GM21825 (cell line): Measurements from ENCODE around the gene NDUFS2.
"Not testable (repeated sequence)": the region's sequence is repeated elsewhere in the genome, so short reads cannot be mapped to it uniquely, and the experiment has no call there.

Experiments
- ATAC-seq: cut with Tn5 transposase; IDR thresholded peaks from one replicate; pipeline ENCODE4 v1.9.1; 2021; ENCODE audit warnings: mild to moderate bottlenecking, moderate library complexity; ENCODE audit not compliant: unreplicated experiment

The NDUFS2 gene

DNA sequence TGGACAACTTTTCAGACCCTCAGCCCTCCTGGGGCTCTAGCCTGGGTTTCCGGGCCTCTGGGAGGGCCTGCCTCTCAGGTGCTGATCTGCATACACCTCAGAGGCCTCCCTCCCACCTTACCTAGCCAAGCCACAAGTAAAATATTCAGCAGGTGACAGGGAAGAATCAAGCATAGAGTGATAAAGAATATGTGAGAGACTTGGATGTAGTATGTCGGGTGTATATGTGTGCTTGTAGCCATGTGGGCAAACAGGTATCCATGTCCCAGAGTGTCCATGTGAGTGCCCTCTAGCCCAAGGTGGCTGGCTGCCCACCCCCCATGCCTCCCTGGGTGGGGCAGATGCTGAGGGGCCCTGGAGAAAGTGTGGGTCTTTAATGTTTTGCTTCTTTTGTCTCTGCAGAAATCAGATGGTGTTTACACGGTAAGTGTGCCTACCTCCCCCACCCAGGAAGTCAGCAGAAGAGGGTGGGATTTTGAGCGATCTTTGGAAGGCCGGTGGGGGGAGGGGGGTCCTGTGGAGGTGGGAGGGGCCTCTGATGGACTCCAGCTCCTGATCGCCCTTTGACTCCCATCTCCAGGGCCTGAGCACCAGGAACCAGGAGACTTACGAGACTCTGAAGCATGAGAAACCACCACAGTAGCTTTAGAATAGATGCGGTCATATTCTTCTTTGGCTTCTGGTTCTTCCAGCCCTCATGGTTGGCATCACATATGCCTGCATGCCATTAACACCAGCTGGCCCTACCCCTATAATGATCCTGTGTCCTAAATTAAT is 16.3 kb downstream of the NDUFS2 start:
- ATAC-seq: no peak

DNA sequence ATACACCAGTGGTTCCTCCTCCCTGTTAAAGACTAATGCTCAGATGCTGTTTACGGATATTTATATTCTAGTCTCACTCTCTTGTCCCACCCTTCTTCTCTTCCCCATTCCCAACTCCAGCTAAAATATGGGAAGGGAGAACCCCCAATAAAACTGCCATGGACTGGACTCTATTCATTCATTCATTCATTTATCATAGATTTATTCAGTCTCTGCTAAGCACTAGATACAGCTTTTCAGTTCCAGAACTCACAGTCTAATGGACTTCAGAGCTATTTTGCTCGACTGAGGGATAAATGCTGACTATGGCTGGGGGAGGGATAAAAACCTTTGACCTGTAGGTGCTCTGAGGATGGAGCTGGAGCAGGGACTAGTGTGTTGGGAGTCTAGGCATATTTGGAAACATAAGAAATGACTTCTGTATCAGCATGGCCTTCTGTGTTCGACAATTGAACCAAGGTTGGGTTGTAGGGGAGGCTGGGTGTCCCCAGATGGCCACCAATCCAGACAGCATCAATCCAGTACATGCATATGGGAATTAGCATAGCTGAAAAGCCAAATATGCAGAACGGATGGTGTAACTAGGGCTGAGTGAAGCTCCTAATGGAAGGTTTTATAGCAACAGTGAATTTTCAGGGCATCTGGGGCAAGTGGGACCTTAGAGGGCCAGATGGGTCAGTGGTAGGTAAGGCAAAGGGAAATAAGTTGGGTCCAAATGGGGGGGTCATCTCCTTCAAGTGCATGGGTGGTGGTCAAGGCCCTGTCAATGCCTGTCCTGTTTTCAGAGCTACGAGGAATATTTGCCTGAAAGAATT is 17.1 kb downstream of the NDUFS2 start:
- ATAC-seq: no peak

DNA sequence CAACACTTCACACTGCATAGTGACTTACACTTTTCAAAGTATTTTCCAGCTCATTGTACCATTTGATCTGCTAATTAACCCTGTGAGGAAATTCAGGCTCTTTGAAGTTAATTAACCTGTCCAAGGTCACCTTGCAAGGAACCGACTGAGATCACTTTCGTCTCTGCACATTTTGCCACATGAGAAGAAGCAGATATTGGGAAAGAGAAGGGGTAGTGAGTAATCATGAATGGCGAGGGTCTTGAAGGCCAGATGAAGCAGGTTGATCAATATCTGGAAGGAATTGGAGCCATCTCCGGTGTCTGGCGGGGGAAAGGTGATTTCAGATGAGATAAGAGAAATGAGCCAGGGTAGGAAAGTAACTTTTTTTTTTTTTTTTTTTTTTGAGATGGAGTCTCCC is 17.8 kb downstream of the NDUFS2 start:
- ATAC-seq: no peak

DNA sequence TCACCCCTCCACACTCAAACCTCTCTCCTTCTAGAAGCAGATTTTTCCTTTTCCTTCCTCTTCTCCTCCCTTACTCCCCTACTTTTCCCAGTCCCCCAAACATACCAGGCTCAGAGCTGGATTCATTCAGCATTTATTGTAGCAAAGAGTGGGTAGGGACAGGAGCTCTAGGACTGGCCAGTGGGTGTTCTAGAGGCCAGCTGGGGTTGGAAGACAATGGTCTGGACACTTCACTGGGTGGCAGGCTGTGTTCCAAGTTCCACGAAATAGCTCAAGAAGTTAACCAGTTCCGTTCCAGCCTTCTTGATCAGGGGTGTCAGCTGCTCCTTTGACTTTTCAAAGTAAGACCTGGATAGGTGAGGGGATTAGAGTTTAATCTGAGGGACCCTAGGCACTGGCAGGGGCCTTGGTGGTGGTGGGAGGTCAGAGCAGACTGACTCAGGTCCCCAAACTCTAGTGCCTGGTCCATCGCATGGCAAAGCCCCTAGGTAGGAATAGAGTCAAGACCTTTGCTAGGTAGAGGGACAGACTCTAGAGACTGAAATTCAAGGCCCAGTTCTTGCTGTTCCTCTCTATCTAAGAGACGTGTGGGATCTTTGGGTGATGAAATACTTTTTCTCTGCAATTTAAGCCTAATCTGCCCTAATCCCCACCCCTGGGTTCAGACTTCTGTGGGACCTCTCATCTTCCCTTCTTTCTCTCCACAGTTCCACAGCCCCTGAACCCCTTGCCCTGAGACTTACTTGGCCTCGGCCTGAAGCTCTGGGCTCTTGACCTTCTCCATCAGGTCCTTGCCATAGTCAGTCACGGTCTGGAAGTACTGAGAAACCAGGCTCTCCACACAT is 20.2 kb downstream of the NDUFS2 start:
- no peak for ATAC-seq

DNA sequence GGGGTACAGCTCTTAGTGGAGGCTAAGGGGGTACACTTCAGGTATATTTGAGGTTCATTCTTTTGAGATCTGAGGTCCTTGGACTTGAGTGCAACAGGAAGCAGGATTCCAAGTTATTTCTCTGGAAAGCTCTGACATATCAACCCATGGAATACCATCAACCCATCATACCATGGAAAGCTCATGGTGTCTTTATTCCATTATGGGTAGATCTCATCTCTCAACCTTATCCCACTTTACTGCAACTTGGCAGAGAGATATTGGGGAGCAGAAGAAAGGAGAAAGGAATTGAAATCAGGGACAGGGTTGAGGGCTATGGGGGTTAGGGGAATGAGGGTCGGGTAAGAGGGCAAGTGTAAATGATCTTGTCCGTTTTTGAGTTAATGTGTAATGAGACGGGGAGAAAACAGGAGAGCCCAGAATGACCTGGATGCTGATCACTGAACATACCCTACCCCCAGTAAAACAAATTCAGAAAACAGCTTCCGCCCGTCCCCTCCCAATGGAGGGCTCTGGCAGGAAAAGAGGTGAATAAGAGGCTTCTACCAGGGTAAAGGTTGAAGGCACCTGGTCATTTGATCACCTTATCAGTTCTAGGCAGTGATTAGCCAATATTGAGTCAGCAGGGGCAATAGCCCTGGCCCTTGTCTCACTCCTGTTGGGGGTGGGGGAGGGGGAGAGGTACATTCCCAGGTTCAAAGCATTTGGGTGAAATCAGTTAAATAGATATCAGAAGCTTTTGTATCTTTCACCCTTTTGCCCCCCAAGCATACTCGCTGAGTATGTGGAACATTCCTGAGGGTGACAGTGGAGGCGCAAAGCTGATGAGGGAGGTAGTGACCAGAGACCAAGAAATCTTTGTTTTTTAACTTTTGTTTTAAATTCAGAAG is 21.9 kb downstream of the NDUFS2 start:
- no peak for ATAC-seq

DNA sequence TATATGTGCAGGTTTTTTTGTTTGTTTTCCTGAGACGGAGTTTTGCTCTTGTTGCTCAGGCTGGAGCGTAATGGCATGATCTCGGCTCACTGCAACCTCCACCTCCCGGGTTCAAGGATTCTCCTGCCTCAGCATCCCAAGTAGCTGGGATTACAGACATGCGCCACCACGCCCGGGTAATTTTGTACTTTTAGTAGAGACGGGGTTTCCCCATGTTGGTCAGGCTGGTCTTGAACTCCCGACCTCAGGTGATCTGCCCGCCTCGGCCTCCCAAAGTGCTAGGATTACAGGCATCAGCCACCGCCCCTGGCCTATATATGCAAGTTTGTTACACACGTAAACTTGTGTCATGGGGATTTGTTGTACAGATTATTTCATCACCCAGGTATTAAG is 22.5 kb downstream of the NDUFS2 start:
- not testable (repeated sequence) for ATAC-seq

DNA sequence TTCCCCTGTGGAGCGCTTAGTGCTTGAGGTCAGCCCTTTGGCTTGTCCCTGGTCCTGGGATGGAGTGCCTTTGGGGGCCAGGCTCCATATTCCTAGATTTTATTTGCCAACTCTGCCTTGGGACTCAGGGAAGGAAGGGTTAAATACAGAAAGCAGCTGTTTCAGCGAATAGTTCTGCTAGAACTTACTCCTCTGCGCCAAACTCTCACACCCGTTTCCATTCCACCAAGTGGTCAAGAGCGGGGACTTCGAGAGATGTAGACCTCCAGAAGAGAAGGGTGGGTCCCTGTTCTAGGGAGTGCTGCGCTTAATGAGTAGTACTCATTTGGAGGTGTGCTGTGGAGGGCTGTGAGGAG is 23.0 kb downstream of the NDUFS2 start:
- ATAC-seq: no peak

DNA sequence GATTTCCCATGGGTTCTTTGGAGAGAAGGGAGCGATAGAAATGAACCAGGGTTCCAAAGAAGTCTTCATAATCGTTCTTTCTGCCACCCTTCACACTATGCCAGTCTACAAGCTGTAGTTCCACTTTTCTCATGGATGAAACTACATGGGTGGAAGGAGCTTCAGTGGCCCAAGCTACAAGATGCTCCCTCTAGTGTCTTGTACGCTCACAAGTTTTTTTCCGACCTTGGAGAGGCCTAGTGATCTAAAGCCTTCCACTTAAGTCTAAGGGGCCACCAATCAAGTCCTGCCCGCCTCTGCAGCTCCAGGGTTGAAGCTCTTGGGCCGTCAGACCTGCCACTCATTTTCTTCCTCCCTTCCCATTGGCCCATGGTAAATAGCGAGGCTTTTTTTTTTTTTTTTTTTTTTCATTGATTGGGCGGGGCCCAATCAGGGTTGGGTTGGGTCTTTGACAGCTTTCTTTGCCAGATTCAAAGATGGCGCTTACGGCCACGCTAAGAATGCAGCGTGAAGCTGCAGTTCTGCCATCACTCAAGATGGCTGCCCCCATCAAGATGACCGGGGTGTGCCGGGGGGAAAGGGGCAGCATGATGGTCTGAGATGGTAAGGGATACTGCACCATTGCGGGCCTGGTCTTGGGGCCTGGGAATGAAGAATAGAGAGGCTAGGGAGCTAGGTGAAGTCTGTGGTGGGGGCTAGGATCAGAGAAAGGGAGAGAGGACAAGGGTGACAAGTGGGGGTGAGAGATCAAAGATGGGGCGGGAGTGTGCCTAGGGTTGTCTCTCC is 23.6 kb downstream of the NDUFS2 start, which contains the start of gene TOMM40L:
TSS of gene TOMM40L (plus strand) at position 527 of the 786 bp plus-strand sequence. CDS start 430 bp downstream, outside the sequence.
- peak; percentile 91 for ATAC-seq

DNA sequence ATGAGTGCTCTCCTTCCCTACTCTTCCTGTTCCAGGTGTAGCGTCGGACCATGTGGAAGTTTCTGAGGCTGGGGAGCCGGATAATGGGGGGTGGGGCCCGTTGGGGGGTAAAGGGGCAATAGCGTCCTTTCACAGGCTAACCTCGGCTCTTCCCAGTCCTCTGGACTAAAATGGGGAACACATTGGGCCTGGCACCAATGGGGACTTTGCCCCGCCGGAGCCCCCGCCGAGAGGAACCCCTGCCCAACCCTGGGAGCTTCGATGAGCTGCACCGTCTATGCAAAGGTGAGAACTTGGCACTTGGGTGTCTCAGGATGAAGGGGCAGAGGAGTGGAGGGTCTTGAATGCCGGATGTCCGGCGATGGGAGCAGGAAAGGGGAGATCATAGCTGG is 24.1 kb downstream of the NDUFS2 start:
- no peak for ATAC-seq

DNA sequence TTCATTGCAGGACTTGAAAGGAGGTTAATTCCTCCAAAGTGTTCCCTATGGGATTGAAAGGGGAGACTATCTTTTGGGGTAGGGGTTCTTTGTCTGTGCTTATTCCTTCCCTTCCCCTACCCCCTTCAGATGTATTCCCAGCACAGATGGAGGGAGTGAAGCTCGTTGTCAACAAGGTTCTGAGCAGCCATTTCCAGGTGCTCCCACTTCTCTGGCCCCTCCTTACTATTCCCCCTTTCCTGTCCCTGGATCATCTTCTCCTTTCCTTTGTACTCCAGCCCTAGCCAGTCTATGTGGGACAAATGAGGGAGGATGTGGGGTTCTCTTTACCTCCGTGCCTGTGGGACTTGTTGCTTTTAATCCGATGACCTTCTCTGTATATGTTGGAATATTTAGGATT is 24.6 kb downstream of the NDUFS2 start:
- no peak for ATAC-seq

DNA sequence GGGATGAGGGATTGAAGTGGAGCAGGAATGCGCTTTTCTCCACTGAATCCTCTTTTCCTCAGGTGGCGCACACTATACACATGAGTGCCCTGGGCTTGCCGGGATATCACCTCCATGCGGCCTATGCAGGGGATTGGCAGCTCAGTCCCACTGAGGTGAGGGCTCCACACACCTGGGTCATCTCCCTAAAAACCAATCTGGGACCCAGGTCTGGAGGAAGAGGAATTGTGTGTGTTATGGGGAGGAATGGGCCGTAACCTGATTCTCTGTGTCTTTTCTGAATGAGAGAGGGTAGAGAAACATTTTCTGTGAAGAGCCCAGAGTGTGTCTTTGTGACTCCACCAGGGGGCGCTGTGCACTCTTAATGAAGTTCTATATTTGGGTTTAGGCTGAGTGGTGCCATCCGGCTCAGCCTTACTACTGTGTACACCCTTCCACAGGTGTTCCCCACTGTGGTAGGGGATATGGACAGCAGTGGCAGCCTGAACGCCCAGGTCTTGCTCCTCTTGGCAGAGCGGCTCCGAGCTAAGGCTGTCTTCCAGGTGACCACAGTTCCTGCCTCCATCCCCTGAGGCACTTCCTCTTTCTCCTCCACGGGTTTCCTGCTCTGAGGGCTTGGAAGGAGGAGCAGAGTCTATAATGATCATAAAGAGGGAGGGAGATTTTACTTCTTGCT is 25.2 kb downstream of the NDUFS2 start:
- peak; percentile 31 for ATAC-seq

DNA sequence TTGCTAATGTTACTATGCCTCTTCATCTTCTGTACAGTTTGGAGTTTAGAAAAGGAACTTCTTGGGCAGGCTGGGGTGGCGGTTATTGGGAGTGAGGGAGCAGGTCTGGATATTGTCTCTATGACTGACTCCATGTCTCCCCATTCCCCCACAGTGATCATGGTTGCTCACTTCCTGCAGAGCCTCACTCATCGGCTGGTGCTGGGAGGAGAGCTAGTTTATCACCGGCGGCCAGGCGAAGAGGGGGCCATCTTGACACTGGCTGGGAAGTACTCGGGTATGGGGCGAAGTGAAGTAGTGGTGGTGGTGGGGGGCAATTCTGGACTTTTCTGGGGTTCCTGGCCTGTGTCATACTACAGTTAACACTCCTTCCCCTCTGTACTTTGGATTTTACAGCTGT is 25.9 kb downstream of the NDUFS2 start:
- ATAC-seq: no peak

DNA sequence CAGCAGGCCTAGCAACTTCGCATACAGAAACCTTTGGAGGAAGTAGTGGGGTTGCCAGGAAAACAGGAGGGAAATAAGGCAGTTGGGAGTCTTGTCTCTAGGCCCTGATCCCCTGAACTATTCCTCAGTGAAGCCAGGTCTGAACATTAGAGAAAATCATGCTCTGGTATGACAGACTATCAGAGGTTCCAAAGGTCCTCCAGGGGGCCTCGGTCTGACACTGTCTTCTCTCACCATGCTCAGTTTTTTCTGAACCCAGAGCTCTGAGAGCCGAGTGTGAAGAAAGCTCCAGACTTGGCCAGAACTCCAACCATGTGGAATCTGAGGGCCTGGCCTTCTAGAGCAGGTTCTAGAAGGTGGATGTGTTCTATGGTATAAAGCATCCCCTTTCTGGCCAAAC is 27.7 kb downstream of the NDUFS2 start:
- ATAC-seq: no peak

DNA sequence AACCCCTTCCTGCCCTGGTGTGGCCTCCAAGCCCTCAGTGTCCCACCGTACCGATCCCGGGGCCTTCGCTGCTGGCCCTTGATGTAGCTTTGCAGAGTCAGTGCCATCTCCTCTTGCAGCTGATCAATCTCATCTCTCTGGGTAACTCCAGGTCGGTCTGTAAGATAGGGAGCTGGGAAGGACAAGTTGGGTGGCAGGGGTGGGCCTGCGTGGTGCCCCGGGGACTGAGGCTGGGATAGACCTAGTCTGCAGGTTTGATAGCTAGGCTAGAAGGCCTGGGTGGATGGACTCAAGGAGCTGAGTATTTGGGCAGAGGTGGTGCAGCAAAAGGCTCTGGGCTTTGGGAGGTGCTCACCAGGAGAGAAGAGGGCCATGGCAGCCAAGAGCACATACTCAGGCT is 28.6 kb downstream of the NDUFS2 start:
- no peak for ATAC-seq

DNA sequence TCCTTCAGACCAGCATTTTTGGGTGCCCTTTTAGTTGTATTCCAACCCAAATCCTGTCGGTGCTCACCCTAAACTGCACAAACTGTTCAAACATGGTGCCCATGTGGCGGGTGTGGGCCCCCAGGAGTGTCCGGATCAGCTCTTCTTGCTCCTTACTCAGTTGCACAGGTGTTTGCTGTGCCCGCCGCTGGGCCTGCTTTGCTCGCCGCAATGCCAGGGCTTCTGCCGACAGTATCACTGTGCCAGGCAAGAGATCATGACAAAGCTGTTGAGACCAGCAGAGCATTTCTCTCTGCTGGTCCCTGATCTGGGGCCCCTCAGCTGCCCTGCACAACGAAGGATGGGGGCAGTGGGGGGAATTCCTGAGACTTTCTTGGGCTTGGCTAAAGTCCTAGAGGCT is 30.9 kb downstream of the NDUFS2 start:
- no peak for ATAC-seq

DNA sequence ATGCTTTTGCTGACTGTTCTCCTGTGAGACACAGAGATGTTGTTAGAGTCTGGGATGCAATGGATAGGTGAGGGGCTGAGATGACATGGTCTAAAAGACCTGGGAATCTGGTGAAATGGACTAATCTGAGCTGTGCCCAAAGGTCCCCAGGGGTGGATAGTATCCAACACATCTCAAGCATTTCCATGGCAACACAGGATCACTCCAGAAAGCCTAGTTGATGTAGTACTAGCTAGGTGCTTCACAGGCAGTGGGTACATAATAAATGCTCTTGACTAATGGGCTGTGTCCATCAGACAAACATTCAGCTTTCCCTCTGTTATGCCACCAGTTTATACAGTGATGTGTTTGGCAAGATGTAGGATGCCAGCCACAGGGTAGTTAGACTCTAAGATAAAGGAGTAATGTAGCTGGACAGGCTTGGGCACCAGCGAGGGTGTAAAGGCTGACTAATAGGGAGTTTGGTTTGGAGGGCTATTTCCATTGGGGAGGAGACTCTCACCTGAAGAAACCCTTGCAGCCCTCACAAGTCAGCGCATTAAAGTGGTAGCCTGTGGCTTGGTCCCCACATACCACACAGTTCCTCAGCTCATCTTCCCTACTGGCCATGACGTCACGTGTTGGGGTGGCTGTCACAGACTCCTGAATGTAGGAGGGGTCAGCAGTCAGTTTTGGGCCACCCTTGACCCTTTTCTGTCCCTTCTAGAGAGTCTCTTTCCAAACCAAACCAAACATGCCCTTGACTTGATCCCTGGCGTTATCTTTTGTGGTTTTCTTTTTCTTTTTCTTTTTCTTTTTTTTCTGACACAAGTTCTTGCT is 34.0 kb downstream of the NDUFS2 start:
- ATAC-seq: no peak

DNA sequence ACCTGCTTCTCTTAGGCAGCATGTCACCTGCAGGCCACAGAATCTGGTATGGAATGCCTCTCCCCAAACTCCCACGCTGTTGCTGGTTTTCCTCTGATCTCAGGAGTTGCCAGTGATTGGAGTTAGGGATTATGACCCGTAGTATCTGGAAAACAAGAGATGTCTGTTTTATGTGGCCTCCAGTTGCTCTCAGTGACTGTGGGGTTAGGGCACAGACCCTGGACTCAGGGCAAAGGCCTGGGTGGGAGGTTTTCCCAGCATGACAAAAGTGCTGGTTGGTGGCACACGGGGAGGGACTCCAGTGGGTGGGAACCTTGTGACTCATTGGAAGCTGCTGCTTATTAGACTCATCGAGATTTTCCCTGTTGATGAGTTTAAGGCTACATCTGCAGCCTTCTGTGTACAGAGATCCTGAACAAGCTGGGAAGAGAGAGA is 35.9 kb downstream of the NDUFS2 start, which contains the start of gene NR1I3:
TSS of gene NR1I3 (minus strand) at position 165 of the 435 bp plus-strand sequence. CDS start 1,638 bp downstream, outside the sequence.
- ATAC-seq: no peak

DNA sequence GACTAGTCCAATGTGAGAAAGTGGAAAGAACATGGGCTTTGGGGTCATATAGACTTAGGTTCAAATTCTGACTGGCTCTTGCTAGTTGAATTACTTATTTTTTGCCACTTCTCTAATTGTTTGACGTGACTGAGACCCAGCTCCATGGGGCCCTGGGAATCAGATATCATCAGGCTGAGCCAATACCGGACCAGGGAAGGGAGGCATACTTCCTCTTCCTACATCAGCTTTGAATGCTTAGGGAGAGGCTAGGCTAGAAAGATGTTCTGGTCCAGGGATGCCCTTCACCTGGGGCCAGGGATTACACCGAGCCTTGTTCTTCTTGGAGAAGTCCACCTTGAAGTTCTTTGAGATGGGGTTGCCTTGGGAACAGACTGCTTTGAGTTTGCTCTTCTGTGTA is 39.5 kb downstream of the NDUFS2 start:
- no peak for ATAC-seq
